Activated naive CD4-positive, alpha-beta T cell treated with anti-CD3 and anti-CD28 coated beads, Interleukin-2, amount 10 ng/mL, durations not matched to agents 7 days and 5 days (primary cell): ENCODE measurements around the gene MAP3K21.

Source experiments
- CTCF ChIA-PET: fragments of 350-600 bp; sonication (Branson Sonifier 250); formaldehyde crosslinking; loops from one replicate; lab custom pipeline; 2021; ENCODE audit warnings: antibody characterized with exemption; lab: Charles Lee
- DNase-seq: peaks from one replicate; pipeline ENCODE4 v3.0.0-alpha.2; 2020
- H3K27ac Mint-ChIP-seq: one replicate; pipeline ENCODE4 v1.8.0; 2021; ENCODE audit warnings: mild to moderate bottlenecking, moderate library complexity, mixed read lengths
- H3K27me3 Mint-ChIP-seq: one replicate; pipeline ENCODE4 v1.8.0; 2021; ENCODE audit warnings: mild to moderate bottlenecking, mixed read lengths
- H3K36me3 Mint-ChIP-seq: one replicate; pipeline ENCODE4 v1.8.0; 2021; ENCODE audit warnings: mixed read lengths
- H3K4me1 Mint-ChIP-seq: one replicate; pipeline ENCODE4 v1.8.0; 2021; ENCODE audit warnings: mixed read lengths
- H3K4me3 Mint-ChIP-seq: one replicate; pipeline ENCODE4 v1.8.0; 2021; ENCODE audit warnings: mild to moderate bottlenecking, moderate library complexity, mixed read lengths
- H3K9me3 Mint-ChIP-seq: one replicate; pipeline ENCODE4 v1.8.0; 2021; ENCODE audit warnings: mixed read lengths

Gene MAP3K21

DNA sequence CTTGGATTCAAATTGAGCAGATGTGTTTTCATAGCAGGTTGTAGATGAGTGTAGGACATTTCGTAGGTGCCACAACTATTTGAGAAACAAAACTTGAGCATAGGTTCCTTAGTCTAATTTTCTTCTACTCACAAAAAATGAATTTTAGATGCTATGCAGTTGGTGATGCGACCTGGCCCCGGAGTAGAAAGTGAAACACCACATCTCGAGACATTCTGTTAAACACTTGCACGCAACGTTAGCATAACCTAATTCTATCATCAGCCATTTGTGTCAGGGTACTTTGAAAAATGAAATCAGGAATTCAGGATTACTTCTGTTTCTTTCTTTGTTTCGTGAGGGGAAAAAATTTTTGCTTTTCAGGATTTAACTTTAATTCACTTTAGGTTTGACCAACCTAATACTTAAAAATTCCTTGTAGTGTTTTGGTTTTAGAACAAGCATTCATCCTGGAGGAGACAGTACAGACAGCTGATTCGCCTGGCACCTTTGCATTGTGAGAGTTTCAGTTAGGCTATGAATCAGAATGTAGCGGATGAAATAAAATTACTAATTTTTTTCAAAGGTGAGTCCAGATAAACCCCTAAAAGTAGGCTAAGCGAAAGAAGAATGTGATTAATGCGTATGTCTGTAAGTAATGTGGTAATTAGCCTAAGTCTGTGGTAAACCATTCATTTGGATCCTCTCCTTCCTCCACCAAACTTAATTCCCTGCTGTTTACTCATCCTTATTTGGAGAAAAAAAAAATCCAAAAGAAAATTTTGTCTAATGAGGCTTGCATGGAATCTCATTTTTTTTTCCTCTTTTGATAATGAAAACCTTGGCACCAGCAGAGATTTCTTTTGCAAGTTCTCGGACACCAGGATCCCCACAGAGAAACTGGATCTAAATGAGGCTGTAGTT is 44.9 kb downstream of the MAP3K21 start:
- Mint-ChIP-seq H3K4me1 (no peaks in the 10 kb centered on the region), H3K27me3 (peaks cover 12% of the 10 kb centered on the region), H3K27ac (no peak overlapping the region), H3K4me3 (no peak overlapping the region), H3K9me3 (no peaks in the 10 kb centered on the region), H3K36me3 (no peaks in the 10 kb centered on the region)
- CTCF ChIA-PET: no interaction called here
- no peak for DNase-seq

DNA sequence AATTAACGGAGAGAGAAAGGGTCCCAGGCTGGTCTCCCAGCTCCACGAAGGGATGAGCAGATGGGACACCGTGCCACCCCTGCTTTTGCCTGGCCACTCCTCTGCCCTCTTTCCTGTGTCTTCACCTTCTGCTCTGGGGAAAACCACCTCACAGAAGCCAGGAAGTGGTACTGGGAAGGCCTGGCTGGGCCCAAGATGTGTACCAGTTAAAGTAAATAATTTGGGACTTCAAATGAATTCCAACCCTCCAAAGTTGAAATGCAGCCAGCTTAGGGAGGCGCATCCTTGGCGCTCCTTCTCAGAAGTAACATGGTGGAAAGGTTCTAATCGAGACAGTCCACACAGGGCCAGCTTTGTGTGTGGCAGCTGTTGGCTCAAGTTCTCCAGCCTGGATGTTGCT is 45.7 kb downstream of the MAP3K21 start:
- Mint-ChIP-seq H3K36me3 (no peaks in the 10 kb centered on the region), H3K4me1 (no peaks in the 10 kb centered on the region), H3K9me3 (no peaks in the 10 kb centered on the region), H3K27me3 (peaks cover 10% of the 10 kb centered on the region), H3K4me3 (no peak overlapping the region), H3K27ac (no peak overlapping the region)
- DNase-seq: no peak
- CTCF ChIA-PET: no interaction called here

DNA sequence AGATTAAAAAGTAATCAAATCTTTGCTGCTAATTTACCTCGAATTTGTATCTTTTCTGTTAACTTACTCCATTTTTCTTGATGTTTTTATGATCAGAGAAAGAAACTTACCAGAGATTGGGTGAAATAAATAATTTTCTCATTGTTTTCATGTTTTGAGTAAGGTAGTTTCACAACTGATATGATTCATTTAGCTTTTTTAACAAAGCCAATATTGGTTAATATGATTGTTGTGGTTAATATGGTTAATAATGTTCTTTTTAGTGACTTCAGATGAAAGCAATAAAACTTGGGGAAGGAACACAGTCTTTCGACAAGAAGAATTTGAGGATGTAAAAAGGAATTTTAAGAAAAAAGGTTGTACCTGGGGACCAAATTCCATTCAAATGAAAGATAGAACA is 48.1 kb downstream of the MAP3K21 start:
- Mint-ChIP-seq H3K36me3 (no peaks in the 10 kb centered on the region), H3K27me3 (no peaks in the 10 kb centered on the region), H3K27ac (no peak overlapping the region), H3K9me3 (no peaks in the 10 kb centered on the region), H3K4me3 (no peak overlapping the region), H3K4me1 (no peaks in the 10 kb centered on the region)
- DNase-seq: no peak
- CTCF ChIA-PET: no interaction called here

DNA sequence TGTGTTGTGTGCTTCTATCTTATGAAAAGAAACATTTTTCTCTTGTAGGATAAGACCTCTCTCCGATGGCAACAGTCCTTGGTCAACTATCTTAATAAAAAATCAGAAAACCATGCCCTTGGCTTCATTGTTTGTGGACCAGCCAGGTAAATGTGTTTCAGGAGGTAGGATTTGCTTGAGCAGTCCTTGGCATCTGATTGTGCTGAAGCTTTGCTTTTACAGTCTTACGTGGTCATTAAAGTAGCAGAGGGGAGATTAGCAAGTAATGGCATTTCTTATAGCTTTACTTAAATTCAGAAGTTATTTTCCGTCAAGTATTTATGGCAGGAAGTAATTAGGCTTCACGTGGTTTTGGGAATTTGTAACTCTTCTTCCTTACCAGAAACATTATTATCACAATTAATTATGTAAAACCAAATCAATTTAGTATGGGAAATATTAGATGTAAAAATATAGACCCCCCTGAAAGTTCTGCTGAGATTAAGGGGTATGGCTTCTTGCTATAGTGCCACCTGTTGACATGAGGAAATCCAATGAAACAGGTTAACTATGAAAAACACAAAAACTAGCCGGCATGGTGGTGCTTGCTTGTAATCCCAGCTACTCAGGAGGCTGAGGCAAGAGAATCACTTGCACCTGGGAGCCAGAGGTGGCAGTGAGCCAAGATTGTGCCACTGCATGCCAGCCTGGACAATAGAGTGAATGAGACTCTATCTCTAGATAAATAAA is 49.0 kb downstream of the MAP3K21 start:
- Mint-ChIP-seq H3K9me3 (no peaks in the 10 kb centered on the region), H3K4me3 (no peak overlapping the region), H3K4me1 (no peaks in the 10 kb centered on the region), H3K27ac (no peak overlapping the region), H3K27me3 (no peaks in the 10 kb centered on the region), H3K36me3 (no peaks in the 10 kb centered on the region)
- CTCF ChIA-PET: interaction anchor here (0.9 kb wide), 1 partner anchor 690 kb away, joined by 3 read pairs; no protein-coding TSS in a partner anchor
- no peak for DNase-seq

DNA sequence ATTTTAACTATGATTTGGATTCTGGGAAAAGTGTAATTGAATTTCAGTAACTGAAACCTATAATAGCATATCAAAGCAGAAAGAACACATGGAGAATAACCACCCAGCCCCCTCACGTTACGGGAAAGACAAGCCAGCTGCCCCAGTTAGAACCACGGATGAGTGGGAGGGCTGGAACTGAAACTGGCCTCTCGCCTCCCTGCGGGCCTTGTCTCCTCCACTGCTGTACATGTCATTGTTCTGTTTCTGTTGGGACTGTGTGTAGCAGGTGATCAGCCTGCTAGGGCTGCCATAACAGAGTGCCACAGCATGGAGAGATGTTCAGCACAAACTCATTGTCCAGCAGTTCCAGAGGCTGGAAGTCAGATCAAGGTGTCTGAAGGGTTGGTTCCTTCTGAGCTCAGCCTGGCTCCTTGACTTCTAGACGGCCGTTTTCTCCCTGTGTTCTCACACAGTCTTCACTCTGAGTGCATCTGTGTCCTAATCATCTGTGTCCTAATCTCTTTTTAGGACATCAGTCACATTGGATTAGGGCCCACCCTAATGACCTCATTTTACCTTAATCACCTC is 52.4 kb downstream of the MAP3K21 start:
- Mint-ChIP-seq H3K9me3 (no peaks in the 10 kb centered on the region), H3K36me3 (peaks cover 2% of the 10 kb centered on the region), H3K27me3 (peaks cover 4% of the 10 kb centered on the region), H3K4me3 (no peak overlapping the region), H3K27ac (no peak overlapping the region), H3K4me1 (no peaks in the 10 kb centered on the region)
- CTCF ChIA-PET: interaction anchor here (1.3 kb wide), 1 partner anchor 687 kb away, joined by 4 read pairs; no protein-coding TSS in a partner anchor
- DNase-seq: no peak

DNA sequence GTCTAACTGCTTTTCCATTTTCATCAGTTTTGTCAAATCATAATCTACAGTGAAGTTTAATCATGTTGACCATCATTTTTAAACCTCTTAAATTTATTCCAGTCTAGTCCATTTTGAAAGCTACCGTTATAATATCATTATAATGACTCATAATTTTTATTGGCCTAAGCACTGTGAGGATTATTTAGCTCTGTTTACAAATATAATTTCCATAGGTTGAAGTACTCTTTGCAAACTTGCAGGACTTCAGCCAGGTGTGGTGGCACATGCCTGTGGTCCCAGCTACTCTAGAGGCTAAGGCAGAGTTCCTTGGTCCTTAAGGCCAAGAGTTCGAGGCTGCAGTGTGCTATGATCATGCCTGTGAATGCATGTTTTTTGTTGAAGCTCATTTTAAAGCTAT is 54.3 kb downstream of the MAP3K21 start:
- no peaks in the 10 kb centered on the region for H3K4me1 Mint-ChIP-seq
- H3K9me3 Mint-ChIP-seq: no peaks in the 10 kb centered on the region
- DNase-seq: no peak
- H3K36me3 Mint-ChIP-seq: peaks cover 2% of the 10 kb centered on the region
- H3K27ac Mint-ChIP-seq: no peak overlapping the region
- H3K27me3 Mint-ChIP-seq: peaks cover 4% of the 10 kb centered on the region
- CTCF ChIA-PET: no interaction called here
- H3K4me3 Mint-ChIP-seq: no peak overlapping the region

DNA sequence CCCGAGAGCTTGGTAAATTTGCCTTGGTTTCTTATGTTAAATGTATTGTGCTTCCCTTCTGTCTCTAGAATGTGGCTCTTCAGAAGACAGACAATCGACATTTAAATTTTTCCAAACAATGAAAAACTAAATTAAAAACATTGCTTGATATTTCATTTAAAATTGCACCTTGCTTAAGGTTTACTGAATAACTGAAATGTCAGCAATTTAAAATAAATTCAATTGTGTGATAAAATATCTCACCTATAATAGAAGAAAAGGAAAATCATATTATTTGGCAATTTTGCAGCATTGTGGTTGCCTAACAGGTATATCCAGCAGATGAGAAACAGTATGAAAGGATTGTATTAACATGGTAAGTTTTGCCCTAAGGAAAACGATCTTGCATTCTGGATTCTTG is 56.5 kb downstream of the MAP3K21 start:
- DNase-seq: no peak
- H3K4me1 Mint-ChIP-seq: no peaks in the 10 kb centered on the region
- H3K36me3 Mint-ChIP-seq: peaks cover 2% of the 10 kb centered on the region
- CTCF ChIA-PET: interaction anchor here (1.0 to 1.8 kb wide), 2 partner anchors 12 to 57 kb away, joined by 3 to 5 read pairs; no protein-coding TSS in a partner anchor
- no peak overlapping the region for H3K27ac Mint-ChIP-seq
- no peak overlapping the region for H3K4me3 Mint-ChIP-seq
- H3K27me3 Mint-ChIP-seq: peaks cover 4% of the 10 kb centered on the region
- H3K9me3 Mint-ChIP-seq: no peaks in the 10 kb centered on the region

DNA sequence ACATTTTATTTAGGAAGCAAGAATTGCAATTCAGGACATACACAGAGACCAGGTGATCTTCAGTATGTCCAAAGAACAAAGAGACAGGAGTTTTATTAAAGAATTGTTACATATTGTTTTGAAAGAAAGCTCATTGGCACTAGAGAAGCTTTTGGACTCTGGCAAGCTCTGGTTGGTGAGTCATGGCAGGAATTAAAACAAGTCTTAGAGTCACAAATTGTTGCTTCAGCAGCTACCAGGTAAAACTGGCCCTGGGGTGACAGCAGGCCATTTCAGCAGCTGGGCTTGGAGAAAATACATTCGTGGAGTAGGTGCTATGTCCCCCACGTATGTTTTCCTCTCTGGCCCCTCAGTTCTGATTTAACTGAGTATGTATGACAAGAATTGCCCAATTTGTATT is 58.8 kb downstream of the MAP3K21 start:
- CTCF ChIA-PET: interaction anchor here (1.7 kb wide), 1 partner anchor 54 kb away, joined by 4 read pairs; no protein-coding TSS in a partner anchor
- no peak for DNase-seq
- H3K27ac Mint-ChIP-seq: no peak overlapping the region

DNA sequence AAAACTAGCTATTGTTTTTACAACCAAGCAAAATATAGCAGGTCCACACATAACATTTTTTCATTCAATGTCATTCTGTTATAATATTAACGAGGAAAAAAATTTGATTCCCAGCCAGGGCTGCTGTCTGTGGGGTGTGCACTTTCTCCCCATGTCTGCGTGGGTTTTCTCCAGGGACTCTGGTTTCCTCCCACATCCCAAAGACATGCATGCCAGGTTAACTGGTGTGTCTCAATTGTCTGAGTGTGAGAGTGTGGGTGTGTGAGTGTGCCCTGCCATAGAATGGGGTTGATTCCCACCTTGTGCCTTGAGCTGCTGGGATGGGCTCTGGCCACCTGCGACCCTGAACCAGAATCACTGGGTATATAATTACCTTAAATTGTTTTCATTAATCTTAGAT is 60.1 kb downstream of the MAP3K21 start:
- Mint-ChIP-seq H3K27ac (no peak overlapping the region), H3K4me1 (no peaks in the 10 kb centered on the region), H3K4me3 (no peak overlapping the region), H3K36me3 (no peaks in the 10 kb centered on the region), H3K9me3 (no peaks in the 10 kb centered on the region), H3K27me3 (peaks cover 14% of the 10 kb centered on the region)
- no peak for DNase-seq
- CTCF ChIA-PET: interaction anchor here (0.5 to 1.7 kb wide), 2 partner anchors 53 to 1125 kb away, joined by 4 read pairs; no protein-coding TSS in a partner anchor

More for the DNA sequence above, 58.8 kb downstream of the MAP3K21 start:
- Mint-ChIP-seq H3K9me3 (no peaks in the 10 kb centered on the region), H3K4me1 (no peaks in the 10 kb centered on the region), H3K27me3 (peaks cover 13% of the 10 kb centered on the region), H3K4me3 (no peak overlapping the region), H3K36me3 (peaks cover 2% of the 10 kb centered on the region)

DNA sequence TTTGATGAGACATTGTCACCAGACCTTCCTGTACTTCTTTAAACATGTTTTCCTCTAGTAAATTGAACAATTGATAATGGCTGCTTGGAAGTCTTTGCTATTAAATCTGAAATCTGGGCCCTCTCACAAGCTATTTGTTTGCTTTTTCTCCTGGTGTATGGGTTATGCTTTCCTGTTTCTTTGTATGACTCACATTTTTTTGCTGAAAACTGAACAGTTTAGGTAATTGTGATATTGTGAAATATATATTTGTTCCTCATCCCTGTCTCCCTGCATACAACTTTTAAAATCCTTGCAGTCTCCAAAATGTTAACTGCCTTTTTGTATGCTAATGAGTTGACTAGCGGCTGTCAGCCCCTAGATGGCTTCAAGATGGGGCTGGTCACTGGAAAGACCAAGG is 61.6 kb downstream of the MAP3K21 start:
- Mint-ChIP-seq H3K36me3 (no peaks in the 10 kb centered on the region), H3K27me3 (peaks cover 24% of the 10 kb centered on the region), H3K4me1 (no peaks in the 10 kb centered on the region), H3K27ac (no peak overlapping the region), H3K9me3 (no peaks in the 10 kb centered on the region), H3K4me3 (no peak overlapping the region)
- DNase-seq: no peak
- CTCF ChIA-PET: interaction anchor here (1.3 kb wide), 2 partner anchors 24 to 52 kb away, joined by 4 read pairs; no protein-coding TSS in a partner anchor

DNA sequence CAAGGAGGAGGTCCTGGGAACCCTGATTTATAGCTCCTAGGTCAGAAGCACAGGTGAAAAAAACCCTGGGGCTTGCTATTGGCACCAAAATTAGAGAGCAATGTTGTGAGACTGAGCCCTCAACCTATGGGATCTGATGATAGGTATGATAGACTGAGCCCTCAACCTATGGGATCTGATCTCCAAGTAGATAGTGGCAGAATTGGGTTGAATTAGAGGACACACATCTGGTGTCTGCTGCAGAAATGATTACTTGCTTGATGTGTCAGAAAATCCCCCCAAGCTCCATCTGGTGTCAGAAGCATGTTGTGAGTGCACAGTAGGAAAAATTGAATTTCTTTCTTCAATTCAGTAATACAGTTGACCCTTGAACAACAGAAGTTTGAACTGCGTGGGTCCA is 62.4 kb downstream of the MAP3K21 start:
- no peaks in the 10 kb centered on the region for H3K4me1 Mint-ChIP-seq
- H3K4me3 Mint-ChIP-seq: no peak overlapping the region
- H3K36me3 Mint-ChIP-seq: no peaks in the 10 kb centered on the region
- peaks cover 24% of the 10 kb centered on the region for H3K27me3 Mint-ChIP-seq
- no peak for DNase-seq
- CTCF ChIA-PET: interaction anchor here (1.3 kb wide), 2 partner anchors 24 to 51 kb away, joined by 4 read pairs; no protein-coding TSS in a partner anchor
- H3K9me3 Mint-ChIP-seq: no peaks in the 10 kb centered on the region
- no peak overlapping the region for H3K27ac Mint-ChIP-seq

DNA sequence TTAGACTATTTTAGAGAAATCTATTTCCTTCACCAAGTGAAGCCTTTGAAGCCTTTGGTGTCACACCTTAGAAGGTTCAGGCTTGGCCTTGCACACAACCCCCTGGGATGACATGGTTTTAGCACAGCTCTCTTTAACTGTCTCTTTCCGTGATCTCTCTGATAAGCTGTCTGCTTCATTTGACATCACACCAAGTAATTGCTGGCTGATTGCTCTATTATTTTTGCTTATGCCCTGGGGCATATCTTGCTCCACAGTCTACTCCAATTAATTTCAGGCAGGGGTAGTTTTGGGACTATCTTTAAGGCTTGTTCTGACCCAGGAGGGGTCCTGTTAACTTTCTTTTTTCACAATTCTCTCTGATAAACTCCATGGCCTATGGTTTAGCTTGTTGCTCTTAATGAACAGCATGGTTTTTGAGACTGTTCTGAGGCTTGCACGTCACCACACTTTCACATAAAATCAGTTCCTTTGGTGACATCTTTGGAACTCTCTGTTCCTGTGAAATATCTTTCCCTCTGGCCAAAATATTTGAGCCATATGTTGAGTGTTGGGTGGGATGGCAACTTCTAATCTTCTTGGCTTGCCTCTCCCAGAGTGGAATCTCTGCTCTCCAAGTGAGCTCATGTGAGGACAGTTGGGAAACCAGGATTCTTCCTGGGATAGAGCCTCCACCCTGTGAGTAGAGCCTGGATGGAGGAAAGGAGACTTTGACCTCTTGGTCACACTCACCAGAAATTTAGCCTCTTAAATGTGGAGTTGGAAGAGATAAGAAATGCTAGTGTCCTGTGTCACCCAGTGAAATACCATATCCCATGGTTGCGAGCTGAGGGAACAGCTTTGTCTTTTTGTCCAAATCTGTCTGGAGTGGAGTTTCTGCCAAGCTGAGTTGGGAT is 63.6 kb downstream of the MAP3K21 start:
- no peaks in the 10 kb centered on the region for H3K4me1 Mint-ChIP-seq
- no peak overlapping the region for H3K27ac Mint-ChIP-seq
- H3K36me3 Mint-ChIP-seq: no peaks in the 10 kb centered on the region
- CTCF ChIA-PET: interaction anchor here (0.8 to 1.8 kb wide), 3 partner anchors 86 to 675 kb away, joined by 3 to 5 read pairs (median 3); no protein-coding TSS in a partner anchor
- H3K4me3 Mint-ChIP-seq: no peak overlapping the region
- H3K27me3 Mint-ChIP-seq: peaks cover 24% of the 10 kb centered on the region
- no peak for DNase-seq
- no peaks in the 10 kb centered on the region for H3K9me3 Mint-ChIP-seq

DNA sequence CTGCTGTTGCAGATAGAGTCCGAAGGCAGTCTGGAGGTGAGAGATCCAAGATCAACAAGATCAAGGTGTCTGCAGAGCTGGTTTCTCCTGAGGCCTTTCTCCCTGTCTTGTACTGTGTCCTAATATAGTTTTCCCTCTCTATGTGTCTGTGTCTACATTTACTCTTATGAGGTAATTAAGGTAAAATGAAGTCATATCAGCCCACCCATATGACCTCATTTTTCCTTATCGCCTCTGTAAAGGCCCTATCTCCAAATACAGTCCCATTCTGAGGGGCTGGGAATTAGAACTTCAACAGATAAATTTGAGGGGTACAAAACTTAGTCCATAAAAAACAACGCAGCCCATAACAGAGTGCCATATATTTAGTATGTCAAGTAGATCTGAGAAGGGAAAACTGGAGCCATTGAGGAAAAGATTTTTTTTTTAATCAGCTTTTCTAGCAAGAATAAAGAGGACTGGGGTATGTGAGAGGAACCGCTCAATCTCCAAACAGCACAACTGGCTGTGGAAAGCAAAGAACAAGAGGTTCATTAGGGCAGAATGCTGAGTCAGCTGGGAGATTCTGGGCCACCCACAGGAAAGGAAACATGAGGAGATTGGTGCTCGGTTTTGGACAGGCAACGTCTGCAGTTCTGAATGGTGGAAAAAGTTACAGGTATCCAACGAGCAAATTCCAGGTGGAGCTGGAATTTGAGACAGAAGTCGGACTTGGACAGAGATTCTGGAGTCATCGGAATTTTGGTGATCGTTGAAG is 65.7 kb downstream of the MAP3K21 start:
- Mint-ChIP-seq H3K4me3 (no peak overlapping the region), H3K4me1 (no peaks in the 10 kb centered on the region), H3K27ac (no peak overlapping the region), H3K27me3 (peaks cover 24% of the 10 kb centered on the region), H3K36me3 (no peaks in the 10 kb centered on the region), H3K9me3 (no peaks in the 10 kb centered on the region)
- DNase-seq: no peak
- CTCF ChIA-PET: interaction anchor here (0.8 to 1.9 kb wide), 10 partner anchors 20 to 675 kb away, joined by 3 to 7 read pairs (median 4); no protein-coding TSS in a partner anchor
